Kidney epithelial cell (primary cell): Measurements from ENCODE around the gene OR4S1. TPM values are rescaled to one million over a fixed set of nuclear protein-coding genes. Genes with fewer than 3 reads are reported as not detected.
"Not testable (repeated sequence)": the region's sequence is repeated elsewhere in the genome, so short reads cannot be mapped to it uniquely, and the experiment has no call there.

Experiments used
- DNase-seq: peaks from one replicate; pipeline ENCODE4 v3.0.0-alpha.2; 2010; ENCODE audit warnings: low read depth
- H3K27me3 ChIP-seq: 2 replicates; pipeline ENCODE4 v1.6.0; 2011; ENCODE audit warnings: low read length; ENCODE audit not compliant: control insufficient read depth, insufficient read depth
- H3K36me3 ChIP-seq: 2 replicates; pipeline ENCODE4 v1.5.1; 2011; ENCODE audit warnings: low read length; ENCODE audit not compliant: control insufficient read depth, insufficient read depth
- H3K4me3 ChIP-seq: 2 replicates; pipeline ENCODE4 v1.5.1; 2011; ENCODE audit warnings: low read depth, mild to moderate bottlenecking, control low read depth, low read length
- total RNA-seq: library from RNA; depleted of rRNA; stranded (reverse); fragments of >200 nt; gene quantifications from 2 replicates; pipeline ENCODE4 v1.2.3, GENCODE V29; 2015
- TF ChIP-seq, protein P1 (sequence below): IDR thresholded peaks from 2 replicates; pipeline ENCODE4 v1.5.1; 2011; ENCODE audit warnings: mild to moderate bottlenecking, moderate library complexity, low read length, control low read depth, inconsistent platforms; ENCODE audit not compliant: insufficient read depth, poor library complexity, severe bottlenecking

Gene OR4S1
- total RNA-seq, 1 donor from 2014 or later = not detected

DNA sequence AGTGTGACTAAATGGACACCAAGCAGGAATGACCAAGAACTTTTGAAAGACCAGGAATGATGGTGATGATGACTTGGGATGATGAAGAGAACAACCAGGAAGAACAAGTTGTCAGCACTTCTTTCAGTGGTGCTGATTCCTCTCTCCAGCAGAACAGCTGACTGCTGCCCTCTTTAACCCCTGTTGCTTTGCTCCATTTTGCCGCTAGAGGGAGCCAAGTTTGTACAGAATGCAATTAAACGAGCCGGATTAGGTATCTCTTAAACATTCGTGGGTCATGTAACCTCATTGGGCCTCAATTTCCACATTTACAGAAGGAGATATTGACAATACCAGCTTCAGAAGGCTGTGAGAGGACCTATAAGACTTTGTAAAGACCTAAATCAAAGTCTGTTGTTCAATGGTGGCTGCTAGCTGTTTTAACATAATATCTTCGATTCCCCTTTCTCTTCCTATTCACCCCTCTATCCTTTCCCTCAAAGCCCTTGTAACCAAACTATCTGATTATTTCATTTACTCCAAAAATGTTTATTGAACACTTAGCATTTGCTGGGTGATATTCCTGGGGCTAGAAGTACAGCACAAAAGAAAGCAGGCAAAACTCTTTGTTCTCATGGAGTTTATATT, 1.9 kb downstream of the OR4S1 start:
- TF ChIP-seq, protein P1, sequence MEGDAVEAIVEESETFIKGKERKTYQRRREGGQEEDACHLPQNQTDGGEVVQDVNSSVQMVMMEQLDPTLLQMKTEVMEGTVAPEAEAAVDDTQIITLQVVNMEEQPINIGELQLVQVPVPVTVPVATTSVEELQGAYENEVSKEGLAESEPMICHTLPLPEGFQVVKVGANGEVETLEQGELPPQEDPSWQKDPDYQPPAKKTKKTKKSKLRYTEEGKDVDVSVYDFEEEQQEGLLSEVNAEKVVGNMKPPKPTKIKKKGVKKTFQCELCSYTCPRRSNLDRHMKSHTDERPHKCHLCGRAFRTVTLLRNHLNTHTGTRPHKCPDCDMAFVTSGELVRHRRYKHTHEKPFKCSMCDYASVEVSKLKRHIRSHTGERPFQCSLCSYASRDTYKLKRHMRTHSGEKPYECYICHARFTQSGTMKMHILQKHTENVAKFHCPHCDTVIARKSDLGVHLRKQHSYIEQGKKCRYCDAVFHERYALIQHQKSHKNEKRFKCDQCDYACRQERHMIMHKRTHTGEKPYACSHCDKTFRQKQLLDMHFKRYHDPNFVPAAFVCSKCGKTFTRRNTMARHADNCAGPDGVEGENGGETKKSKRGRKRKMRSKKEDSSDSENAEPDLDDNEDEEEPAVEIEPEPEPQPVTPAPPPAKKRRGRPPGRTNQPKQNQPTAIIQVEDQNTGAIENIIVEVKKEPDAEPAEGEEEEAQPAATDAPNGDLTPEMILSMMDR = peak; percentile 86
- no peaks in the 10 kb centered on the region for H3K27me3 ChIP-seq
- DNase-seq = no peak
- no peak overlapping the region for H3K4me3 ChIP-seq
- H3K36me3 ChIP-seq = no peaks in the 10 kb centered on the region

DNA sequence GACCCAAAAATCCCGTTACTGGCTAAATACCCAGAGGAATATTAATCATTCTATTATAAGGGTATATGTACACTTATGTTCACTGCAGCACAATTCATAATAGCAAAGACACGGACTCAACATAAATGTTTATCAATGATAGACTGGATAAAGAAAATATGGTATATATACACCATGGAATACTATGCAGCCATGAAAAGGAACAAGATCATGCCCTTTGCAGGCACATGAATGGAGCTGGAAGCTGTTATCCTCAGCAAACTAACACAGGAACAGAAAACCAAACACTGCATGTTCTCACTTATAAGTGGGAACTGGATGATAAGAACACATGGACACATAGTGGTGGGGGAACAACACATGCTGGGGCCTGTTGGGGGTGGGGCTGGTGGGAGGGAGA, 7.6 kb downstream of the OR4S1 start:
- H3K36me3 ChIP-seq, H3K4me3 ChIP-seq, DNase-seq, H3K27me3 ChIP-seq: not testable (repeated sequence)

DNA sequence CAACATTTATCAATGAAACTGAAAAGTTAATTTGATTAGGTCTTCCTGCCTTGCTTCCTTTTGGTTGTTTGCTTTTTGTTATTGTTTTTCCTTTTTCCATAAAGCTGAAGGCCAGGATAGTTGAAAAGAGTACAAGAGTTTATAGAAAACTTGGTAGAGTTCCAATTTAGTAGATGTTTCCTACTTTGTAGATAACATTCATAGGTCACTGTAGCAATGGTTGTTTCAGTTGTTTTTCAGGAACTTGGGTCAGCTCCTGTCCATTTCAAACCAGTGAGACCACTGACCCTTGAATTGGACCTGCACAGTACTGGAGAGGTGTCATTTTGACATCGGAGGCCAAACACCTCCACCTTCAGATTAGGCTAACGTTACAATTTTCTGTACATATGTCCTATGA, 13.8 kb downstream of the OR4S1 start:
- not testable (repeated sequence) for H3K36me3 ChIP-seq, H3K4me3 ChIP-seq, H3K27me3 ChIP-seq, DNase-seq

DNA sequence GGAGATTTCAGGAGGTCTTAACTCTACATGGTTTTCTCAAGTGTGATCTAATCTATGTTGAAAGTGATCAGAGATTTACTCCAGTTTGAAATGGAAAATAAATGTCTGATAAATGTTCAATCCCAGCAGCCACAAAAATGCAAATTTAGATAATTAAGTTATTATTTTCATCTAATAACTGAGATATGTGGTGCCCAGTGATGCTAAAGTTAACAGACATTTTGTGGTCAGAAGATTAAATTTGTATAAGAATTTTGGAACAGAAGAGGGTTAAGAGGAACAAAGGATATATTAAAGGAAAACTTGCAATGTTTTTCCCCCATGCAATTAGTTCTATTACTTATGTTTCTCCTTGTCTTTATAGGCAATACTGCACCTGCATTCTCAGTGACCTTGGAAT, 18.6 kb downstream of the OR4S1 start, which contains the start of gene OR4C3:
Gene OR4C3, plus strand, starts transcription at position 301 of the 400 bp plus-strand sequence. CDS start 102 bp downstream, outside the sequence.
- DNase-seq, H3K27me3 ChIP-seq, H3K36me3 ChIP-seq, H3K4me3 ChIP-seq: not testable (repeated sequence)

DNA sequence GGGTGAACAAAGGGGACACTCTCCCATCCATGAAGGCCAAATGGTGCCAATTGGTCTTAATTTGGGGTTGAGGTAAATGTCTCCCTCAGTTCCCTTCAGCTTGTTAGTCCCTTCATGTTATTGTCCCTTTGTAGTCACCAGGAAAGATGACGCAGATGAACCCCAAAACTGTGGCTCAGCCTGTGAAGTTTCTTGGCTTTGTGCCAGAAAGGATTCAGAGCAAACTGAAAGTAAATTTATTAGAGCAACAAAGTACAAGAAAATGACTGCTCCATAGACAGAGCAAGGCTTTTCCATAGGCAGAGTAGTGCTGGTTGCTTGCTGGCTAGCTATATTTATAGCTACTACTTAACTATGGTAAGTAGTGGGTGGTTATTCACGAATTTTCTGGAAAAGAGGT, 35.4 kb downstream of the OR4S1 start:
- Histone ChIP-seq H3K27me3 (no peaks in the 10 kb centered on the region), H3K4me3 (no peak overlapping the region), H3K36me3 (no peaks in the 10 kb centered on the region)
- no peak for DNase-seq
- TF ChIP-seq, protein P1 = no peak

DNA sequence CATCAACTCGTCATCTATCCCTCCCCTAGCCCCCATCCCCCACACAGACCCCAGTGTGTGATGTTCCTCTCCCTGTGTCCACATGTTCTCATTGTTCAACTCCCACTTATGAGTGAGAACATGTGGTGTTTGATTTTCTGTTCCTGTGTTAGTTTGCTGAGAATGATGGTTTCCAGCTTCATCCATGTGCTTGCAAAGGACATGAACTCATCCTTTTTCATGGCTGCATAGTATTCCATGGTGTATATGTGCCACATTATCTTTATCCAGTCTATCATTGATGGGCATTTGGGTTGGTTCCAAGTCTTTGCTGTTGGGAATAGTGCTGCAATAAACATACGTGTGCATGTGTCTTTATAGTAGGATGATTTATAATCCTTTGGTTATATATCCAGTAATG, 36.5 kb downstream of the OR4S1 start:
- not testable (repeated sequence) for H3K4me3 ChIP-seq, H3K36me3 ChIP-seq, H3K27me3 ChIP-seq, DNase-seq

DNA sequence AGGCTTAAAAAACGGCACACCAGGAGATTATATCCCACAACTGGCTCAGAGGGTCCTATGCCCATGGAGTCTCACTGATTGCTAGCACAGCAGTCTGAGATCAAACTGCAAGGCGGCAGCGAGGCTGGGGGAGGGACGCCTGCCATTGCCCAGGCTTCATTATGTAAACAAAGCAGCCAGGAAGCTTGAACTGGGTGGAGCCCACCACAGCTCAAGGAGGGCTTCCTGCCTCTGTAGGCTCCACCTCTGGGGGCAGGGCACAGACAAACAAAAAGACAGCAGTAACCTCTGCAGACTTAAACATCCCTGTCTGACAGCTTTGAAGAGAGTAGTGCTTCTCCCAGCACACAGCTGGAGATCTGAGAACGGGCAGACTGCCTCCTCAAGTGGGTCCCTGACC, 40.3 kb downstream of the OR4S1 start:
- H3K27me3 ChIP-seq, DNase-seq, H3K4me3 ChIP-seq, H3K36me3 ChIP-seq: not testable (repeated sequence)

DNA sequence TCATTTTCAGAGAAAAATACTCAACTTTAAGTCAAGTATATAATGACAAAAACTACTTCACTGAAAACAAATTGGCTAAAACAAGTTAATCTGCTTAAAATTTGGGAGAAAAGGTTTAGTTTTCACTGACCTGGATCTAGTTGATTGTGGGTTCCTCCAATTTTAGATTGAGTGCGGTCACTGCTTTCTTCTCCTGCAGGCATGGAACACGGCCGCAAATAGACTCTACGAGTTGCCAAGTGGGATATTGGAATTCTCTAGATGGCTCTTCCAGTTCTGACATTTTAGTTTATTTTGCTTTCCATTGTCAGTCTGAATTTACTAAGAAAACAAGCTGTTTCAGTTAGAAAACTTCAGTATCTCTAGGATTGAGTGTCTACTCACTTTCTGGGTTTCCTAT, 48.0 kb downstream of the OR4S1 start:
- DNase-seq = no peak
- TF ChIP-seq, protein P1 = no peak
- Histone ChIP-seq H3K36me3 (no peaks in the 10 kb centered on the region), H3K27me3 (no peaks in the 10 kb centered on the region), H3K4me3 (no peak overlapping the region)
